Neural progenitor cell (in vitro differentiated cells): ENCODE data around the gene SLX4IP. TPM values are rescaled to one million over a fixed set of nuclear protein-coding genes. Genes with fewer than 3 reads are reported as not detected.

Source experiments
- DNase-seq: peaks from one replicate; pipeline ENCODE4 v3.0.0-alpha.2; 2016; ENCODE audit warnings: low spot score
- H2AFZ ChIP-seq: fragments of 200-600 bp; sonication (generic); replicated peaks from 2 replicates; pipeline ENCODE4 v1.6.1; 2016; ENCODE audit warnings: antibody characterized with exemption
- H3F3A ChIP-seq: fragments of 200-600 bp; sonication (generic); 2 replicates; pipeline ENCODE4 v1.6.1; 2016; ENCODE audit warnings: antibody characterized with exemption, low read depth
- H3K27ac ChIP-seq: fragments of 200-600 bp; sonication (generic); 2 replicates; pipeline ENCODE4 v1.5.1; 2016; ENCODE audit warnings: mild to moderate bottlenecking
- H3K27me3 ChIP-seq: fragments of 200-600 bp; sonication (generic); 2 replicates; pipeline ENCODE4 v1.6.1; 2016; ENCODE audit warnings: mild to moderate bottlenecking, moderate library complexity
- H3K36me3 ChIP-seq: fragments of 200-600 bp; sonication (generic); 2 replicates; pipeline ENCODE4 v1.5.1; 2016
- H3K4me1 ChIP-seq: fragments of 200-600 bp; sonication (generic); 2 replicates; pipeline ENCODE4 v1.6.1; 2016; ENCODE audit warnings: mixed run types
- H3K4me2 ChIP-seq: fragments of 200-600 bp; sonication (generic); 2 replicates; pipeline ENCODE4 v1.6.1; 2016
- H3K4me3 ChIP-seq: fragments of 200-600 bp; sonication (generic); 2 replicates; pipeline ENCODE4 v1.5.1; 2016
- H3K79me2 ChIP-seq: fragments of 200-600 bp; sonication (generic); 2 replicates; pipeline ENCODE4 v1.6.1; 2016; ENCODE audit warnings: low read depth
- H3K9ac ChIP-seq: fragments of 200-600 bp; sonication (generic); 2 replicates; pipeline ENCODE4 v1.6.1; 2016
- H3K9me3 ChIP-seq: fragments of 200-600 bp; sonication (generic); 2 replicates; pipeline ENCODE4 v1.5.1; 2016; ENCODE audit warnings: low read depth
- H4K20me1 ChIP-seq: fragments of 200-600 bp; sonication (generic); 2 replicates; pipeline ENCODE4 v1.6.1; 2016; ENCODE audit warnings: low read depth
- H3K27ac Mint-ChIP-seq: 3 replicates; pipeline ENCODE4 v1.8.0; 2021; ENCODE audit warnings: mixed read lengths
- H3K27me3 Mint-ChIP-seq: 2 replicates; pipeline ENCODE4 v1.8.0; 2022; ENCODE audit warnings: low read depth, mild to moderate bottlenecking, inconsistent platforms, moderate library complexity, mixed read lengths; ENCODE audit not compliant: insufficient read depth
- H3K36me3 Mint-ChIP-seq: 3 replicates; pipeline ENCODE4 v1.8.0; 2021; ENCODE audit warnings: mixed read lengths
- H3K4me1 Mint-ChIP-seq: 3 replicates; pipeline ENCODE4 v1.8.0; 2021; ENCODE audit warnings: mixed read lengths
- H3K4me3 Mint-ChIP-seq: 3 replicates; pipeline ENCODE4 v1.8.0; 2021; ENCODE audit warnings: mild to moderate bottlenecking, moderate library complexity, mixed read lengths
- H3K9me3 Mint-ChIP-seq: 3 replicates; pipeline ENCODE4 v1.8.0; 2020; ENCODE audit warnings: mixed read lengths
- EZH2 ChIP-seq: fragments of 200-600 bp; sonication (generic); IDR thresholded peaks from 2 replicates; pipeline ENCODE4 v1.6.1; 2017; ENCODE audit warnings: antibody characterized with exemption, mild to moderate bottlenecking, moderate library complexity
- EZH2phosphoT487 ChIP-seq: fragments of 200-600 bp; sonication (generic); IDR thresholded peaks from 2 replicates; pipeline ENCODE4 v1.6.1; 2017; ENCODE audit warnings: antibody characterized with exemption
- total RNA-seq: library from RNA; depleted of rRNA; stranded (reverse); fragments of >200 nt; gene quantifications from 2 replicates; pipeline ENCODE4 v1.2.3, GENCODE V29; 2015; ENCODE audit warnings: low replicate concordance
- TF ChIP-seq, protein P1 (sequence below): fragments of 200-600 bp; sonication (generic); IDR thresholded peaks from 2 replicates; pipeline ENCODE4 v1.5.1; 2017; ENCODE audit warnings: antibody characterized with exemption, mild to moderate bottlenecking

The SLX4IP gene
- total RNA-seq, 1 donor from 2014 or later, result 9.5 TPM

DNA sequence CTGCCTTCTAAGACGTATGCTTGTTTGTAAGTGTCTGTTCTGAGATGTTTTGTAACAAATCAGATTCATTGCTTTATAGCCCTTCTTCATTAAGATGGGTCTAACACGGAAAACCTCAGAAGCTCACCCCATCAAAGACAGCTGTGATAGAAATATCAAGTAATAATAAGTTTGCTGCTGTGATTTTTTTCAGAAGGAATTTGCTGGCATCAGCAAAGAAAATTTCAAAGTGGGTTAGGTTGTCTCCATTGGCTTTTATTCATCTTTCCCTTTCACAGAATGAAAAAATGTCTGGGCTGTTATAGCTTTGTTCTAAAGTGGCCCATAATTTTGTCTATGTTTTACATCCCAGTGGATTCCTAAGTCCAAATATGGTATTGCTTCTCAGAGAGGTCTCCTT is 81.4 kb downstream of the SLX4IP start:
- H3K4me3 Mint-ChIP-seq, result no peak overlapping the region
- H3K36me3 Mint-ChIP-seq, result peaks cover 2% of the 10 kb centered on the region
- Histone ChIP-seq H3K79me2 (no peaks in the 10 kb centered on the region), H3K4me2 (no peak overlapping the region), H3F3A (peaks cover 9% of the 10 kb centered on the region), H3K9ac (no peak overlapping the region), H2AFZ (no peak overlapping the region), H3K9me3 (no peaks in the 10 kb centered on the region), H3K27me3 (no peaks in the 10 kb centered on the region), H3K36me3 (no peaks in the 10 kb centered on the region), H4K20me1 (no peaks in the 10 kb centered on the region), H3K4me3 (no peak overlapping the region), H3K27ac (no peak overlapping the region), H3K4me1 (peaks cover 12% of the 10 kb centered on the region)
- peaks cover 21% of the 10 kb centered on the region for H3K4me1 Mint-ChIP-seq
- TF ChIP-seq, protein P1, sequence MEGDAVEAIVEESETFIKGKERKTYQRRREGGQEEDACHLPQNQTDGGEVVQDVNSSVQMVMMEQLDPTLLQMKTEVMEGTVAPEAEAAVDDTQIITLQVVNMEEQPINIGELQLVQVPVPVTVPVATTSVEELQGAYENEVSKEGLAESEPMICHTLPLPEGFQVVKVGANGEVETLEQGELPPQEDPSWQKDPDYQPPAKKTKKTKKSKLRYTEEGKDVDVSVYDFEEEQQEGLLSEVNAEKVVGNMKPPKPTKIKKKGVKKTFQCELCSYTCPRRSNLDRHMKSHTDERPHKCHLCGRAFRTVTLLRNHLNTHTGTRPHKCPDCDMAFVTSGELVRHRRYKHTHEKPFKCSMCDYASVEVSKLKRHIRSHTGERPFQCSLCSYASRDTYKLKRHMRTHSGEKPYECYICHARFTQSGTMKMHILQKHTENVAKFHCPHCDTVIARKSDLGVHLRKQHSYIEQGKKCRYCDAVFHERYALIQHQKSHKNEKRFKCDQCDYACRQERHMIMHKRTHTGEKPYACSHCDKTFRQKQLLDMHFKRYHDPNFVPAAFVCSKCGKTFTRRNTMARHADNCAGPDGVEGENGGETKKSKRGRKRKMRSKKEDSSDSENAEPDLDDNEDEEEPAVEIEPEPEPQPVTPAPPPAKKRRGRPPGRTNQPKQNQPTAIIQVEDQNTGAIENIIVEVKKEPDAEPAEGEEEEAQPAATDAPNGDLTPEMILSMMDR, result no peak
- TF ChIP-seq EZH2, result no peak
- TF ChIP-seq EZH2phosphoT487, result no peak
- DNase-seq, result no peak
- no peaks in the 10 kb centered on the region for H3K27me3 Mint-ChIP-seq
- no peaks in the 10 kb centered on the region for H3K9me3 Mint-ChIP-seq
- H3K27ac Mint-ChIP-seq, result no peak overlapping the region

DNA sequence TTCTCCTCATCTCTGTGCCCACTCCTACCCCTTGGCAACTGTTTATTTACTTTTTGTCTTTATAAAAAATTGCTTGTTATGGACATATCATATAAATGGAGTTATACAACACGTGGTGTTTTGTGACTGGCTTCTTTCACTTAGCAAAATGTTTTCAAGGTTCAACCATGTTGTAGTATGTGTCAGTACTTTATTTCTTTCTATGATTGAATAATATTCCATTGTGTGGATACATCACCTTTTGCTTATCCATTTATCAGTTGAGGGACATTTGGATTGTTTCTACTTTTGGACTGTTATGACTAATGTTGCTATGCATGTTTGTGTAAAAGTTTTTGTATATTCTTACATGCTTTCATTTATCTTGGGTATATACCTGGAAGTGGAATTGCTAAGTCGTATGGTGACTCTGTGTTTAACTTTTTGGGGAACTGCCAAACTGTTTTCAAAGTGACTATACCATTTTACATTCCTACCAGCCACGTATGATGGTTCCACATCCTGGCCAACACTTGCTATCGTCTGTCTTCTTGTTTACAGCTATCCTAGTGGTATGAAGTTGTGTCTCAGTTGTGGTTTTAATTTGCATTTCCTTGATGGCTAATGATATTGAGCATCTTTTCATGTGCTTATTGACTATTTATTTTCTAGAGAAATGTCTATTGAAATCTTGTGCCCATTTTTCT is 84.4 kb downstream of the SLX4IP start:
- Histone ChIP-seq H3K27me3 (no peaks in the 10 kb centered on the region), H3K9ac (no peak overlapping the region), H3K27ac (no peak overlapping the region), H3K4me1 (peaks cover 33% of the 10 kb centered on the region), H3K36me3 (no peaks in the 10 kb centered on the region), H3K79me2 (no peaks in the 10 kb centered on the region), H3F3A (peaks cover 13% of the 10 kb centered on the region), H3K4me2 (no peak overlapping the region), H4K20me1 (no peaks in the 10 kb centered on the region), H3K4me3 (no peak overlapping the region), H2AFZ (no peak overlapping the region), H3K9me3 (no peaks in the 10 kb centered on the region)
- no peak overlapping the region for H3K4me3 Mint-ChIP-seq
- TF ChIP-seq, protein P1, result no peak
- TF ChIP-seq EZH2phosphoT487 (no peak), EZH2 (no peak)
- H3K27ac Mint-ChIP-seq, result no peak overlapping the region
- peaks cover 5% of the 10 kb centered on the region for H3K36me3 Mint-ChIP-seq
- DNase-seq, result no peak
- H3K27me3 Mint-ChIP-seq, result peaks cover 3% of the 10 kb centered on the region
- peaks cover 41% of the 10 kb centered on the region for H3K4me1 Mint-ChIP-seq
- H3K9me3 Mint-ChIP-seq, result no peaks in the 10 kb centered on the region

DNA sequence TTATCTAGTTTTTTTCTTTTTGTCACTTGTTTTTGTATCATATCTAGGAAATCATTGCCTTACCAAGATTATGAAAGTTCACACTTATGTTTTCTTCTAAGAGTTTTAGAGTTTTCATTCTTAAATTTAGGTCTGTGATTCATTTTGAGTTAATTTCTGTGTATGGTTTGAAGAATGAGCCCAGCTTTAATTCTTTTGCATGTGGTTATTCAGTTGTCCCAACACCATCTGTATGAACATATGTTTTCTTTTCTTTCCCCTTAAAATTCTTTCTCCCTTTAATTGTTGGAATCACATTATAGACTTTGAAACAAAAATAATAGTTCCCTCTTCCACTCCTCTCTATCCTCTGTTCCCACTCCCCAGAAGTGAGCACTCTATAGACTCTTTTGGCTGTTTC is 85.4 kb downstream of the SLX4IP start:
- Mint-ChIP-seq H3K4me3 (no peak overlapping the region), H3K9me3 (no peaks in the 10 kb centered on the region), H3K27me3 (peaks cover 3% of the 10 kb centered on the region), H3K36me3 (peaks cover 5% of the 10 kb centered on the region), H3K27ac (peak overlapping the region; percentile 43), H3K4me1 (peaks cover 49% of the 10 kb centered on the region)
- Histone ChIP-seq H3K4me2 (no peak overlapping the region), H3K9me3 (no peaks in the 10 kb centered on the region), H3K79me2 (no peaks in the 10 kb centered on the region), H3K27ac (no peak overlapping the region), H3K4me1 (peaks cover 40% of the 10 kb centered on the region), H3K9ac (no peak overlapping the region), H3F3A (peaks cover 13% of the 10 kb centered on the region), H4K20me1 (no peaks in the 10 kb centered on the region), H3K27me3 (no peaks in the 10 kb centered on the region), H2AFZ (no peak overlapping the region), H3K4me3 (no peak overlapping the region), H3K36me3 (no peaks in the 10 kb centered on the region)
- DNase-seq, result no peak
- TF ChIP-seq, protein P1, result no peak
- TF ChIP-seq EZH2phosphoT487, result no peak
- TF ChIP-seq EZH2, result no peak
